Left lung (tissue), 10 donors: ENCODE results near the gene PTPN3. TPM values are rescaled to one million over a fixed set of nuclear protein-coding genes. Genes with fewer than 3 reads are reported as not detected.
"Not testable (repeated sequence)": the region's sequence is repeated elsewhere in the genome, so short reads cannot be mapped to it uniquely, and the experiment has no call there.

ENCODE experiments used
- ATAC-seq: fragments of 200-7000 bp; cut with Tn5 transposase; one replicate; pipeline ENCODE4 v1.9.1; 2020; ENCODE audit warnings: moderate library complexity
- DNase-seq, 4 donors: peaks; one replicate each; pipeline ENCODE4 v3.0.0-alpha.2; 2013 to 2020
- H3K27ac ChIP-seq, 2 donors: fragments of 200-600 bp; sonication (generic) in 1 of 2; one replicate each; pipeline versions ENCODE4 v1.5.0 to v1.8.0; 2020 to 2021
- H3K27me3 ChIP-seq, 2 donors: fragments of 200-600 bp; sonication (generic) in 1 of 2; one replicate each; pipeline versions ENCODE4 v1.5.0 to v1.8.0; 2020 to 2021
- H3K36me3 ChIP-seq, 2 donors: fragments of 200-600 bp; sonication (generic) in 1 of 2; one replicate each; pipeline versions ENCODE4 v1.5.0 to v1.8.0; 2020 to 2021
- H3K4me1 ChIP-seq, 2 donors: fragments of 200-600 bp; one replicate each; pipeline ENCODE4 v1.8.0; 2021
- H3K4me3 ChIP-seq, 2 donors: fragments of 200-600 bp; sonication (generic) in 1 of 2; one replicate each; pipeline versions ENCODE4 v1.5.0 to v1.8.0; 2020 to 2021; ENCODE audit warnings: mild to moderate bottlenecking in 1 of 2
- H3K9me3 ChIP-seq, 2 donors: fragments of 200-600 bp; sonication (generic) in 1 of 2; one replicate each; pipeline versions ENCODE4 v1.5.0 to v1.8.0; 2020 to 2021
- intact Hi-C, 2 donors: fragments of 100-400 bp; cut with DNase I; formaldehyde crosslinking; loops; one replicate each; pipeline versions ENCODE4 v1.11.2 to v1.14.2; 2022
- polyA plus RNA-seq, 6 donors: library from polyadenylated mRNA; unstranded; fragments of 120-200 nt; gene quantifications; one replicate each; pipeline ENCODE4 v1.2.1, GENCODE V29; 2013; ENCODE audit not compliant: insufficient read length in 6 of 6
- total RNA-seq, 2 donors: library from RNA; stranded (reverse); fragmentation: NEBNext Ultra II Directional; extraction: Animal tissue kit (Norgen Biotek cat#: 25700); gene quantifications; one replicate each; pipeline ENCODE4 v1.2.1, GENCODE V29; 2021
- TF ChIP-seq, protein P1 (sequence below), 2 donors: fragments of 200-600 bp; sonication (generic) in 1 of 2; IDR thresholded peaks; one replicate each; pipeline versions ENCODE4 v1.5.0 to v1.8.0; 2021; ENCODE audit warnings: antibody characterized with exemption in 2 of 2
- donor health status: DM: no; HTN: yes; CAD: no.
- donor health status: DM: no; HTN: no; CAD: no.

PTPN3 gene
- total and polyA plus RNA-seq, 8 donors = 7.7 to 16.6 (median 15.7) TPM

GRCh38 chr9:109537288-109537687 is 39.2 kb upstream of the PTPN3 start:
- intact Hi-C loops = no loop called here
- no peak for ATAC-seq
- Histone ChIP-seq H3K4me3 (no peak overlapping the region), H3K36me3 (no peaks in the 10 kb centered on the region), H3K4me1 (no peaks in the 10 kb centered on the region), H3K27me3 (peaks cover 0 to 10% of the 10 kb centered on the region in 2 donors), H3K27ac (no peak overlapping the region), H3K9me3 (no peaks in the 10 kb centered on the region)
- TF ChIP-seq, protein P1, sequence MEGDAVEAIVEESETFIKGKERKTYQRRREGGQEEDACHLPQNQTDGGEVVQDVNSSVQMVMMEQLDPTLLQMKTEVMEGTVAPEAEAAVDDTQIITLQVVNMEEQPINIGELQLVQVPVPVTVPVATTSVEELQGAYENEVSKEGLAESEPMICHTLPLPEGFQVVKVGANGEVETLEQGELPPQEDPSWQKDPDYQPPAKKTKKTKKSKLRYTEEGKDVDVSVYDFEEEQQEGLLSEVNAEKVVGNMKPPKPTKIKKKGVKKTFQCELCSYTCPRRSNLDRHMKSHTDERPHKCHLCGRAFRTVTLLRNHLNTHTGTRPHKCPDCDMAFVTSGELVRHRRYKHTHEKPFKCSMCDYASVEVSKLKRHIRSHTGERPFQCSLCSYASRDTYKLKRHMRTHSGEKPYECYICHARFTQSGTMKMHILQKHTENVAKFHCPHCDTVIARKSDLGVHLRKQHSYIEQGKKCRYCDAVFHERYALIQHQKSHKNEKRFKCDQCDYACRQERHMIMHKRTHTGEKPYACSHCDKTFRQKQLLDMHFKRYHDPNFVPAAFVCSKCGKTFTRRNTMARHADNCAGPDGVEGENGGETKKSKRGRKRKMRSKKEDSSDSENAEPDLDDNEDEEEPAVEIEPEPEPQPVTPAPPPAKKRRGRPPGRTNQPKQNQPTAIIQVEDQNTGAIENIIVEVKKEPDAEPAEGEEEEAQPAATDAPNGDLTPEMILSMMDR (IDR thresholded peaks at IDR 0.05) = no peak
- no peak for DNase-seq

DNA sequence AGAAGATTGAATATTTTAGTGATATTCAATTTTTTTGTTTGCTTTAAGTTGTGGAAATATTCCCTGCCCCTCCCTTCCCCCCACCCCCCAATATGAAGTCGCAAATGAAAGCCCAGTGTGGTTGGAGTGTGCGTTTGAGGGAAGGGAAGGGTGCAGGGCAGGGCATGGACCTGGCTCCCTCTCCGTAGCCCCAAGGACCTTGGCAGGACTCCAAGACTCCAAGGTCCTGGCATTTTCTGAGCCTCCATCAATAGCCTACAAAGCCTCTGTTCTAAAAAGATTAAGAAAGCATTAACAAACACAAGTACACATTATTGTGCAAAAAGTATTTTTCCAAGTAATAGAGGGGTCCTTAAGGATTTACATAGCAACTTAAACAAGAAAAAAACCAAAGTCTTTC is 38.8 kb upstream of the PTPN3 start:
- Histone ChIP-seq H3K4me1 (no peaks in the 10 kb centered on the region), H3K36me3 (no peaks in the 10 kb centered on the region)

DNA sequence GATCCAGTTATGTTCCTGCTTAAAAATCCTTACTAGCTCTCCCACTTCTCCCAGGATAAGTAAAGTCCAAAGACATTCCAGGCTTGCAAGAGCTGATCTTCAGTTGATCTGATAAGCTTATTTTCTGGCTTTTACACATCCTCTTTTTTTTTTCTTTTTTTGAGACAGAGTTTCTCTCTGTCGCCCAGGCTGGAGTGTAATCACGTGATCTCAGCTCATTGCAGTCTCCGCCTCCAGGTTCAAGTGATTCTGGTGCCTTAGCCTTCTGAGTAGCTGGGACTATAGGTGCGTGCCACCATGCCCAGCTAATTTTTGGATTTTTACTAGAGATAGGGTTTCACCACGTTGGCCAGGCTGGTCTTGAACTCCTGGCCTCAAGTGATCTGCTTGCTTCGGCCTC is 37.3 kb upstream of the PTPN3 start:
- intact Hi-C loops = no loop called here
- H3K27ac ChIP-seq = no peak overlapping the region
- no peak overlapping the region for H3K4me3 ChIP-seq
- peaks cover 0 to 10% of the 10 kb centered on the region in 2 donors for H3K27me3 ChIP-seq
- no peak for DNase-seq
- no peaks in the 10 kb centered on the region for H3K9me3 ChIP-seq
- TF ChIP-seq, protein P1 (IDR thresholded peaks at IDR 0.05) = no peak
- no peaks in the 10 kb centered on the region for H3K36me3 ChIP-seq
- ATAC-seq = no peak
- H3K4me1 ChIP-seq = no peaks in the 10 kb centered on the region

More for the DNA sequence above, 38.8 kb upstream of the PTPN3 start:
- no peaks in the 10 kb centered on the region for H3K9me3 ChIP-seq
- no peak for DNase-seq
- no peak overlapping the region for H3K4me3 ChIP-seq
- H3K27ac ChIP-seq = no peak overlapping the region
- TF ChIP-seq, protein P1 (IDR thresholded peaks at IDR 0.05) = no peak
- ATAC-seq = no peak
- intact Hi-C loops = no loop called here
- H3K27me3 ChIP-seq = peaks cover 0 to 10% of the 10 kb centered on the region in 2 donors

GRCh38 chr9:109534151-109534550 is 36.0 kb upstream of the PTPN3 start:
- H3K36me3 ChIP-seq = no peaks in the 10 kb centered on the region
- no peak overlapping the region for H3K4me3 ChIP-seq
- H3K4me1 ChIP-seq = no peaks in the 10 kb centered on the region
- H3K27me3 ChIP-seq = peaks cover 0 to 10% of the 10 kb centered on the region in 2 donors
- no peak overlapping the region for H3K27ac ChIP-seq
- intact Hi-C loops = no loop called here
- no peaks in the 10 kb centered on the region for H3K9me3 ChIP-seq
- DNase-seq (peak in 1 of 4 donors; percentile 63), ATAC-seq (no peak)
- TF ChIP-seq, protein P1 (IDR thresholded peaks at IDR 0.05) = no peak

- ATAC-seq, H3K9me3 ChIP-seq, intact Hi-C loops: not testable (repeated sequence)
Measured at GRCh38 chr9:109532652-109533051, 34.5 kb upstream of the PTPN3 start.

DNA sequence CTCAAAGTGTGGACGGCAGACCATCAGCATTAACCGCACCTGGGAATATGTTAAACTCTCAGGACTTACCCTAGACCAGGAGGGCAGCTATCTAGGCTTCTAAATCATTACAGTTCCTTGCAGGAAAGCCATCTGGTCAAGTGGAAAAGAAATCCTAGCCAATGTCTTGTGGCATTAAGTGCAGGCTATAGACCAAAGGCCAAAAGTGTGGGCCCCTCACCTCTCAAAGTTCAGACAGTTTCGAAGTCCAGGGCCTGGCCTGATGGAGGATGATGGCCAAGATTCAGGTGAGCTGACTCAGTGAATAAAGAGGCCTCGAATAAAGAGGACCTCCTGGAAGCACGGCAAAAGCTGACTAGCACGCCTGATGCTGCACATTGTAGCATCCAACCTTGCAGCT is 24.0 kb upstream of the PTPN3 start:
- TF ChIP-seq, protein P1 (IDR thresholded peaks at IDR 0.05) = no peak

More at GRCh38 chr9:109532652-109533051, 34.5 kb upstream of the PTPN3 start:
- H3K4me3 ChIP-seq, H3K27me3 ChIP-seq, H3K27ac ChIP-seq, H3K36me3 ChIP-seq, DNase-seq, H3K4me1 ChIP-seq: not testable (repeated sequence)

More for the DNA sequence above, 24.0 kb upstream of the PTPN3 start:
- no peak for ATAC-seq
- no peak overlapping the region for H3K4me3 ChIP-seq
- no peaks in the 10 kb centered on the region for H3K4me1 ChIP-seq
- intact Hi-C loops = no loop called here
- H3K9me3 ChIP-seq = no peaks in the 10 kb centered on the region
- no peaks in the 10 kb centered on the region for H3K36me3 ChIP-seq
- H3K27me3 ChIP-seq = no peaks in the 10 kb centered on the region
- H3K27ac ChIP-seq = no peak overlapping the region
- no peak for DNase-seq
